DMS53 (cell line): Measurements from ENCODE around the gene PARD3.
"Not testable (repeated sequence)": the region's sequence is repeated elsewhere in the genome, so short reads cannot be mapped to it uniquely, and the experiment has no call there.

Source experiments
- DNase-seq: peaks from one replicate; lab custom pipeline; 2025; lab: John Stamatoyannopoulos, UW

The PARD3 gene

DNA sequence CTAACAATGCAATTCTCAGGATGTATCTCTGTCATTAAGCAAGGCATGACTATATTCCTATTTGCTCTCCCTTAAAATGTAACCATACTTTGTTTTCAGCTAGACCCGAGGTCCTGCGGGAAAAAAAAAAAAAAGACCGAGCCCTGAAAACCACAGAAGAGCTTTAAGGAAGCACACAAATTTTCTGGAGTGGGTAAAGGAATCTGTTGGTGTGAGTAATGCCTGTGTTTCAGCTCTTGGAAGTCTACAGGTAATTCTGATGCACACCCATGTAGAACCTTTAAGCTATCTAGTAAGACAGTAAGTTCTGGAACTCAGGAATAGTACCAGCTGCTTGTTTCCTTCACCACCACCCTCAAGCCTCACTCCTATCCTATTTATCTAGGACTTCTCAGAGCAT lies 351.1 kb downstream of the PARD3 start:
- no peak for DNase-seq

DNA sequence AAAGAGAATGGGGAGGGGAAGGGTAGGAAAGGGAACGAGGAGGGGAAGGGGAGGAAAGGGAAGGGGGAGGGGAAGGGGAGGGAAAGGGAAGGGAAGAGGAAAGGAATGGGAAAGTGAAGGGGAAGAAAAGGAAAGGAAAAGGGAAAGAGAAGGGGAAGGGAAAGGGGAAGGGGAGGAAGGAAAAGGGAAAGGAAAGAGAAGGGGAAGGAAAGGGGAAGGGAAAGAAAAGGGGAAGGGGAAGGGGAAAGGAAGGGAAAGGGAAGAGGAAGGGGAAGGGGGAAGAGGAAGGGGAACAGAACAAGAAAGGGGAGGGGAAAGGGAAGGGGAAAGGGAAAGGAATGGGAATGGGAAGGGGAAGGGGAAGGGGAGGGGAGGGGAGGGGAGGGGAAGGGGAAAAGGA lies 352.1 kb downstream of the PARD3 start:
- DNase-seq: no peak

DNA sequence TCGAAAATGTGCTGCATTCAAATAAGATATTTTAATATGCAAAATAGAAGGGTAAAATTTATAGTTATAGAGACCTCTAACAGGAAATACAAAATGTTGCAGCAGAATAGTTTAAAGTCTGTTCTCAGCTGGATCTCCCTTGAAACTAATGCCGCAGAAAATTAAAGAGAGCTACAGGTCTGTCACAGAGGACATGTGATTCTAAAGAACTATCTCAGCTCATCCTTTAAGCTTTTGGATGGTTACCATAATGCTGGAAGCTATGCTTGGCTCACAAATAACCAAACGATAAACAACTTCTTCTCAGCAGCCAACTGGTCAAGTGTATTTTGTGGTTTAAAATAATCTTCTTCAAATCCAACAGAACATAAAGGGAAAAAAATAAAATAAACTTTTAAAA lies 353.0 kb downstream of the PARD3 start:
- DNase-seq: no peak

DNA sequence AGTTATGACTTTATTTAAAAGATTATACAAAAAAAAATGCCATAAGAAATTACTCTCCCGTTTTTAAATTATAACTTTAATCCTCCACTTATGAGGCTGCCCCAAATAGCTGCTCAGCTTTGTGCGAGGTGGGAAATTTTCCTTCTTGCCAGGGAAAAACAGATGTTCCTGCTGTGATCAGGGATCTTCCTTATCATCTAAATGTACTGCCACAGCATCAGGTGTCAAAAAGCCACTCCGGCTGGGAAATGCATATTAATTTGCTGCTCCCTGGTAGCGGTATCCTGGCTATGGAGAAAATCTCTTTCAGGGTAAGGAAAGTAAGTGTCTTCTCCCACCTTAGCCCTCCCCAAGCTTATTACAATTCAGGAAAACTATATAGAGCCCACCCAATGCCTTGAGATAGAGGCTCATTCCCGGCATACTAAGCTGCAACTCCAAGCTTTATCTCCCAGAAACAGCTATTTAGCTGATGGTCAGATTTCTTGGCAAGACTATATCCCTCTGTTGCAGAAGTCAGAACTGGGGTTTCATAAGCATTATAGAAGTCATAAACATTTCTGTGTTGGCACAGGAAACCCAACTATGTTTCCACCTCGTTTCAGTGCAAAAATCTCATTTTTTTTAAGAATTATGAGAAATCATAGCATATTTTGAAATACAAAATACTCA lies 360.4 kb downstream of the PARD3 start:
- no peak for DNase-seq

DNA sequence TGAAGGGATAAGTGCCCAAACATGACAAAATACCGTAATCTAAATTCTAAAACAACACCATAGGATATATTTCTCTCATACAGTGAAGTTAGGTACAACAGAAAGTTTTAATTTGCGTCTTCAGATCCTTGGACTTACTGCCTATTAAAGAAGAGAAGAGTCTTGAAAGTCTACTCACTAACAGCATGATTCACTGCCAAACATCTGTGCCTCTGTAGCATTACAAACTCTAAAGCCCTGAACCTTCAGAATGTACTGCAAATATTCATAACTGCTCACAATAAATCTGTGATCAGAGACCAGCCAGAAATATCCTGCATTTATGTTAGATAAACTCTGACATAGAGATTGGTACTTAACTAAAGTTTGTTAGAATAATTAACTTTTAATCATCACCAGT lies 365.3 kb downstream of the PARD3 start:
- DNase-seq: no peak

DNA sequence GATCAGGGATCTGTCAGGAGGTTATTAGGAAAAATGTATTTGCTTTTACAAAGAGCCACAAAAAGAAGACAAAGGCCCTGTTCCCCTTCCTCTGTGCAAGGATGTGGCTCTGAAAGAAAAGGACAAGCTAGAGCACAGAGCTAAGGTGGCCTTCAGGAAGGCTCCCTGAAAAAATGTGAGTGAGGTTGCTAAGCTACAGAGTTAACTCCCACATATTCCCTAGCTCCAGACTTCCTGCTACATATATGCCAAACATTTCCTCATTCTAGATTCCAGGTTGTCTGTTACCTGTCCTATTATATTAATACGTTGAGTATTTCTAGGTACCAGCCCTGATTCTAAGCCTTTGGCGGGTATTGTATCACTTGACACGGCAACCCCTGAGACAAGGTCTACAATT lies 369.0 kb downstream of the PARD3 start:
- DNase-seq: peak; percentile 56

DNA sequence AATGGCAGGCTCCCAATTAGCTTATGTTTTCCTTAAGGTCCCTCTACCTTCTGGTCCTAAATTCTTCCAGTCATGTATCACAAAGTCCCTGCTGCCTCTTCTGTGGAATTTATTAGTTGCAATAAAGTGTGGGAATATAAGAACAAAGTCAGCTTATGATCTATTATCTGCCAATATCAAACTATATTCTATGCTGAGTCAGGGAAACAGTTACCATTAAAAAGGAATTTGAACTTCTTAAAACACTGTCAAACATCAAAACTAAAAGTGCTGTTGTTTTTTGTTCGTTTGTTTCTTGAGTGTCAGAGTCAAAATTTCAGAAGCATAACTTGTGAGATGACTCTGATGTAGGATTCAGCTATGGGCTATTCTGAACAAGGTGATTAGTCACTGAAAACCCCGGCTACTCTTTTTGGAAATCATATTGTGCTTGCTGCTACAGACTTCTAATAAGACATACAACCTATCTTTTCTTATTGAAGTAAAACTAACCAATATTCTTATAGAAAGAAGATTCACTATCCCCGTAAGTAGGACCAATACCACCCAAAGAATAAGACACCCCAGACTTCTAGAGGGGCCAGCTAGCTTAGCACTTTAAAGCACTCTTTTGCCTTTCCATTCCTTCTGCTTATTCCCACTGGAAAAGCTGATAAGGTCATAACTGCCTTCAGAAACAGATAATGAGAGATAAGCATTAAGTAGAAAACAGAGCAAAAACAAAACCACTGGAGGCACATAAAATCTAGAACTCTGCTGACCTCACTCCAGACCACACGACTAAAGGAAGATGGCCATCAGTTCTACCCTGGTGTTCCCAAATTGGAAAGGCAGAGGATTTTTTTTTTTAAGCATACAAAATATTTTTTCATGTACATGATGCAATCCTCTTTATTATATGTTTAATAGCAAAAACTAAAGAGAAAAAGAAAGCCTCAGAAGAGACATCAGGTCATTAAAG lies 370.6 kb downstream of the PARD3 start:
- DNase-seq: no peak

DNA sequence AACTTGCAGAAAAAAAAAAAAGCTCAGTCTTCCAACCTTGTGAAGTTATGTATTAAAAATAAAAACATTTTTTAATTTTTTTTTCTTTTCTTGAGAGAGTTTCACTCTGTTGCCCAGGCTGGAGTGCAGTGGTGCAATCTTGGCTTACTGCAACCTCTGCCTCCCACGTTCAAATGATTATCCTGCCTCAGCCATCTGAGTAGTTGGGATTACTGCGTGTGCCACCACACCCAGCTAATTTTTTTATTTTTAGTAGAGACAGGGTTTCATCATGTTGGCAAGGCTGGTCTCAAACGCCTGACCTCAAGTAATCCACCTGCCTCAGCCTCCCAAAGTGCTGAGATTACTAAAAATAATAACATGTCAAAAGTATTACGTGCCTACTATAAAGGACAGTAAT lies 375.7 kb downstream of the PARD3 start:
- DNase-seq: not testable (repeated sequence)

DNA sequence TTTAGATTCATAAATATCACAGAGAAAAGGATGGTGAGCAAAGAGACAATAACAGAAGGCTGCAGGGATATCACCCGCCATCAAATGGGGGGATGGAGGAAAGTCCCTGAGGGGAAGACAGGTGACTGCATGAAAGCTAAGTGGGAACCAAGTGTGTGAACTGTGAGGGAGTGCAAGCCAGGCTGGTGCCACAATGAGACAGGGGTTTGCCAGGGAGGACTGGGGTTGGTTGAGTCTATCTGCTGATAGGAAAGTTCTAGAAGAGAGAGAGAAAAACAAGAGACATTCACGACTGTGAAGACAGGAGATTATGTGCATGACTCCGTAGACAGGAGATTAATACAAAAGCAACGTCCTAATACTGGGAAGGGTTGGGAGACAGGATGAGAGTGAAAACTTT lies 376.4 kb downstream of the PARD3 start:
- DNase-seq: no peak

DNA sequence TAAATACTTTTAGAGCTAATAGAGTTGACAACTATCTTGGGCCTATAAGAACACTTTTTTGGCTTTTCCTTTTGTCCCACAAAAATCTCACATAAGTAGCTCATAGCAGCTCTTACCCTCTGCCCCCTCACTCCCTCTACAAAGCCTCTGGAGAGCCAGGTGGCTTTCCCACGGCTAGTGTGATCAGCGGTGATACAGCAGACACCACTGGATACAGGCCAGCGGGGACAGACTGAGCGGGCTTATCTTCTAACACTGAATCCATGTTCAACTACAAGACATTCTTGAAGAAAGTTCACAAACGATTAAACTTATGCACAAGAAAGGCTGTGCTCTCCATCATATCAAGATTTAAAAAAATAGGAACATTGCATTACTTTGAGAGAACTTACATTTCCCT lies 377.2 kb downstream of the PARD3 start:
- DNase-seq: no peak

DNA sequence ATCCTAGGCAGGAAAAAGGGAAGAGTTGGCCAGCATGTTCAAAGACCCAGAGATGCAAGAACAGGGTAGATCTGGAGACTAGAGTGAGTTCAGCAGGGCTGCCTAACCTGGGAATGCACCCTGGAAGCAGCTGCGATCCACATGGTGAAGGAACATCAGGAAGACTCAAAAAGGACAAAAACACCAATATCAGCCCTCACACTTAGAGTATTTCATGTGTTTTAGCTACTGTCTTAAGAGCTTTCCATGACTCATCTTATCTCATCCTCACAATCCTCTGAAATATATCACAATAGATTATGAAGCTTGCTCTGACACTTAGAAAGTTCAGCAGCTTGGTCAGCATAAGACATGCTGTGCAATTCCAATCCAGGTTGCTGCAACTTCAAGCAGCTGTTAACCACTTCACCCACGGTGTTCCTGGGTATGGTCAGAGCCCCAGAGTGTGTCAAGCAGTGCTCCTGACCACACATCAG lies 380.9 kb downstream of the PARD3 start:
- DNase-seq: peak; percentile 25

DNA sequence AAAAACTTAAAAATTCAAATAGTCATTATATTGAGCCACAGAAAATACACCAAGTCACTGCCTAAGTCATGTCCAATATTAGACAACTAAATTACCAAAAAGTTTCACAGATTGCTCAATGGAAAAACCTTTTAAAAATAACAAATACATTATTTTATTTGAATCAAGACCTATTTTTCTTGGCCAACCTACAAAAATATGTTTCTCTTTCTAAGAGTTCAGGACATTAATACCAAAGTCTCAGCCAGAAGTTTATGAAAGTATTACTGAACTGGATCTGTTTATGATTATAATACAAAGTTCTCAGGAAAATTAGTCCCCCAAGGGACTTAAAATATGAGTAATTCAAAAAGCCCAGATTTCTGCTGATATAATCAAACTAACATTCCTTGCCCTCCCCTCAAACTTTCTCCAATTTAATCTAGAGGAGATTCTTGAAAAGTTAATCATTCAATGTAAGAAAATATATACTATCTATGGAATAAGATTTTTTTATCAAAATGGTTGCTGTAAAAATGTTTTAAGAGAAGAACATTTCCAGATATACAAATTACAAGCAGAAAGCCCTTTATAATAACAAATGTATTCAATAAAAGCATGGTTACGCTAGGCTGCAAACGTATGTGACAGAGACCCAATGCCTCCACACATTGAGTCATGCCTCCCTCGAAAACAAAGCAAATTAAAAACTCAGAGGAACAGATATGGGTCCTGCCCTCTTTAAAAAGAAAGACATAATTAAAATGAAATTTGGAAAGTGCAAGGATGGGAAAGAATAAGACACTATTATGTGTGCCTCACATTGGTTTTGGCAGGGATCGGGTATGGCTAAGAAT lies 381.6 kb downstream of the PARD3 start:
- DNase-seq: no peak

DNA sequence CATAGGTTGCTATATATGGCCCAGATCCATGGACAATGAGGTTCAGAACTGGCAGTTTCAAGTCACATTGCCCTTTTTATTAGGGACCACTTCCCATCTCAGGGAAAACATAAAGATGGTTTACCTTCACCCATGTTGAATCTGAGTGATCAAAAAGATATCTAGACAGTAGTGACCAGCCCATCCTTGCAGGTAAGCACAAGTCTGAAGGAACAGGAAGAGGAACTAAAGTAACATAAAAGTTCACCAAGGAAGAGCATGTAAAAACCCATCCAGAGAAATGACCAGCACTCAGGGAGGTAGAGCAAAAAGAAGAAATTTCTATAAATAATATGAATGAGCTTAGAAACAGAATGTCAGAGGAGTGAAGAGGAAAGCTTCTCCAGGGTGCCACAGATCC lies 382.5 kb downstream of the PARD3 start:
- no peak for DNase-seq

DNA sequence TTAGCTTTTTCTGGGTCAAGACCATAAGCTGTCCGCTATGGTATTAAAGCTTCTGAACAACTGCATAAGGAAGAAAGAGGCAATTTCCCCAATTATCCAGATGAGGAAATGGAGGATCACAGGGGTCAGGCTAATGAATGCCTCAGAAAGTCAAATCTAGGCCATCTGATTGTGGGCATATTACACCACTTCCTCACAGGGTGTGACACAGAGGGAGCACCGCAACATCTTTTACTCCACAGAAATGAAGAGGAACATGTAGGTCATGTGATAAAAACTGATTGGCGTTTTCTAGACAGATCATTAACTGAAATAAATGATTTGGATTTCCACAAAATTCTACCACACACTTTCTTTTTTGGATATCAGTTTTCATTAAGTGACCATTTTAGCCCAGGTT lies 384.4 kb downstream of the PARD3 start:
- DNase-seq: no peak

DNA sequence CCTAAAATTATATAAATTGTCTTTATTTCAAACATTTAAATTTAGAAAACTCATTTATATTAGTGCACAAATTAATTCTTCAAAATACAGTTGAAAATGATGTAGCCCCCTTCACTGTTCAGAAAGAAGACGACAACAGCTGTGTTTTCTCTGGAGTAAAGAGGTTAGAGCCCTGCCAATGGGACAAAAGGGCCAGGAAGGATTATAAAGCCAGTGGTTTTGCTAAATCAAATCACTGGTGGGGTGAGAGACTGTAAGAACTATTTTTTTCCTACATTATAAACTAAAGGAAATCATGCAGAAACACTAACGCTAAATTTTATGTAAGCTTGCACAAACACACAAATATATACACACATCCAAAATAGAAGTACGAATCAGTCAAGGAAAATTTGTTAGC lies 386.6 kb downstream of the PARD3 start:
- no peak for DNase-seq

DNA sequence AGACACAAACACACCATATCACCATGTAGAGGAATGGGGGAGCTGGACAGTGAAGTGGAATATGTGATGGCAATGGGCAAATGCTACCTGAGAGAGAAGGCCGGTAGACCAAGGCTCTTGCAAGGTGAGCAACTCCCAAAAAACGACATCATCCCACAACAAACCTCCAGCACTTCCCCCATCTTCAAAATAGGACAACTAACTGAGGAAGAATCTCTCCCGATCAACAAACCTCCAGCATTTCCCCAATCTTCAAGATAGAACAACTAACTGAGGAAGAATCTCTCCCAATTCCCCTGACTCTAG lies 387.2 kb downstream of the PARD3 start:
- DNase-seq: peak; percentile 29

DNA sequence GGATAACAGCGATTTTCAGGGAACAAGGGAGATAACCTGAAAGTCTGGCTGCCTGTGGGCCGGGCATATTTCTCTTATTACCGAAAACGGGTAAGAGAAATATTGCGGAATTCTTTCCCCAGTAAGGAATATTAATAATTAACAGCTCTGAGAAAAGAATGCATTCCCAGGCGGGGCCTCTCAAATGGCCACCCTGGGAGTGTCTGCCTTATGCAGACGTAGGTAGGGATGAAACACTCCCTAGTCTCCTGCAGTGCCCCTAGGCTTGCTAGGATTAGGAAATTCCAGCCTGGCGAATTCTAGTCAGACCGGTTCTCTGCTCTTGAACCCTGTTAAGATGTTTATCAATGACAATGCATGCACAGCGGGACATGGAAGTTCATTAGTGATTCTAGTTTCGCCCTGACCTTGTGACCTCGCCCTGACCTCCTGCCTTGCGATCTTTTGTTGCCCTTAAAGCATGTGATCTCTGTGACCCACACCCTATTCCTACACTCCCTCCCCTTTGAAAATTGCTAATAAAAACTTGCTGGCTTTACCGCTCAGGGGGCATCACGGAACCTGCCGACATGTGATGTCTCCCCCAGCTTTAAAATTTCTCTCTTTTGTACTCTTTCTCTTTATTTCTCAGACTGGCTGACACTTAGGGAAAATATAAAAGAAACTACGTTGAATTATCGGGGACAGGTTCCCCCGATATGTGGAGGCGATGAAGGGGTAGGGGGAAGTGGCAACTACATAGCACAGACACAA lies 387.8 kb downstream of the PARD3 start:
- peak; percentile 91 for DNase-seq

DNA sequence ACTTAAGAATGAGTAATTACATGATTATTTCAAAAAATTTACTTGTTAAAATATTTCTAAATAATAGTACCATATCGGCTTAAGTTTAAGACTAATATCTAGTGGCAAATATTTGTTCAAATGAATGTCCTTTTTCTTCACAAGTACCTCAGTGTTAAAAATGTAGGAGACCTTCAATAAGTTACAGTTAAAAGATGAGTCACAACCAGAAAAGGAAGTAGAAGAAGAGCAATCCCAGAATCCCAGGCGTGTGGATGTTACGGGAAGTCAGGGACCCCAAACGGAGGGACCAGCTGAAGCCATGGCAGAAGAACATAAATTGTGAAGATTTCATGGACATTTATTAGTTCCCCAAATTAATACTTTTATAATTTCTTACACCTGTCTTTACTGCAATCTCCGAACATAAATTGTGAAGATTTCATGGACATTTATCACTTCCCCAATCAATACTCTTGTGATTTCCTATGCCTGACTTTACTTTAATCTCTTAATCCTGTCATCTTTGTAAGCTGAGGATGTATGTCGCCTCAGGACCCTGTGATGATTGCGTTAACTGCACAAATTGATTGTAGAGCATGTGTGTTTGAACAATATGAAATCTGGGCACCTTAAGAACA lies 388.4 kb downstream of the PARD3 start:
- DNase-seq: peak; percentile 46

DNA sequence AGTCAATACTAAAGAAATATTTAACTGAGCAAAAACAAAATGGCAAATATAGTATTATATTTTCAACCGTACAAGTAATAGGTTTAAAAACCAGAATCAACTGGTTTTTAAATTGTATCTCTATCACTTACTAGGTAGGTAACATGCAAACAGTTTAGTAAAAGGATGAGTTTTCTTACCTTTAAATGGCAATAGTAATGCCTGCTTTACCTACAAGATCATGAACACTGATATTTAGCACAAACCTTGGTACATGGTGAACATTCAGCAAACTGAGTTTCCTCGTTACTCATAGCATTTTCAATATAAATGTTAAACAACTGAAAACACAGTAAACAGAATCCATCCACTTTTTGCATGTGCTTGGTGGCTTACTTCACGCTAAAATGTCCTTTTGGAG lies 389.1 kb downstream of the PARD3 start:
- DNase-seq: no peak

DNA sequence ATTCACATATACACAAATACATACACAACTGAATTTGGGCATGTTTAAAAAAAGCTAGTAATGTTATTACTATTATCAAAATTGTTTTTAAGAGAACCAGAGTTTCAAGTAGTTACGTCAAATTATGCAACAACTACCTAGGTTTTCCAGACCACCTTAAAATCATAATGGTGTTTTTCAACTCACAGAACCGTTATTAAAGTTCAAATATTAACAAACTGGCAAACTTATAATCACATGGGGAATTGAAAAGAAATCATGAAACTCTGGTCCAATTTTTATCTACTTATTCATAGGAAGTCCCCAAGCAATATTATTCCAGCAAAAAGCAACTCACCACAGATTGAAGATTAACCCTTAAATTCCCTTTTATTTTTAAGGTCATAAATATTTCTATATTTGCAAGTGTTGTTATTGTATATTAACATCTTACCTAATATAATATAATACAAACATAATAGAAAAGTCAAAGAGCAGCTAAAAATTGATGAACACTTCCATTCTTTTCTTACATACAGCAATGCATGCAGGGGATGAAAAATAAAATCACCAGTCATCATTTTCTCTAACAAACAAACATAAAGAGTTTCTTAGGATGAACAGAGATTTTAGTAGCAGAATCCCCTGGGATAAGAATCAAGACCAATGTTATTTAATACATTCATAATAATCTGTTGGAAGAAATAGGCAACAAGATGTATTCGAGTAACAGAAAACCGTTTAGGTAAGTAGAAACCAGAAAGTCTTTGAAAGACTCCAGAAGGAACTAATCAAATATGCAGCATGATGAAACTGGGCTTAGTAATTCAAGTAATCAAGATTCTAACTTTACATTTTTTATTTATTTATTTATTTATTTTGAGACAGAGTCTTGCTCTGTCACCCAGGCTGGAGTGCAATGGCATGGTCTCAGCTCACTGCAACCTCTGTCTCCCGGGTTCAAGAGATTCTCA lies 391.1 kb downstream of the PARD3 start:
- DNase-seq: no peak
